Activated CD8-positive, alpha-beta memory T cell treated with anti-CD3 and anti-CD28 coated beads for 1 hour (primary cell): ENCODE data around the gene ACVR2A.

Source experiments
- DNase-seq, 2 donors: peaks; one replicate each; pipeline ENCODE4 v3.0.0-alpha.2; 2020; ENCODE audit warnings: low read depth in 1 of 2; ENCODE audit errors: extremely low read depth in 1 of 2

Gene ACVR2A

DNA sequence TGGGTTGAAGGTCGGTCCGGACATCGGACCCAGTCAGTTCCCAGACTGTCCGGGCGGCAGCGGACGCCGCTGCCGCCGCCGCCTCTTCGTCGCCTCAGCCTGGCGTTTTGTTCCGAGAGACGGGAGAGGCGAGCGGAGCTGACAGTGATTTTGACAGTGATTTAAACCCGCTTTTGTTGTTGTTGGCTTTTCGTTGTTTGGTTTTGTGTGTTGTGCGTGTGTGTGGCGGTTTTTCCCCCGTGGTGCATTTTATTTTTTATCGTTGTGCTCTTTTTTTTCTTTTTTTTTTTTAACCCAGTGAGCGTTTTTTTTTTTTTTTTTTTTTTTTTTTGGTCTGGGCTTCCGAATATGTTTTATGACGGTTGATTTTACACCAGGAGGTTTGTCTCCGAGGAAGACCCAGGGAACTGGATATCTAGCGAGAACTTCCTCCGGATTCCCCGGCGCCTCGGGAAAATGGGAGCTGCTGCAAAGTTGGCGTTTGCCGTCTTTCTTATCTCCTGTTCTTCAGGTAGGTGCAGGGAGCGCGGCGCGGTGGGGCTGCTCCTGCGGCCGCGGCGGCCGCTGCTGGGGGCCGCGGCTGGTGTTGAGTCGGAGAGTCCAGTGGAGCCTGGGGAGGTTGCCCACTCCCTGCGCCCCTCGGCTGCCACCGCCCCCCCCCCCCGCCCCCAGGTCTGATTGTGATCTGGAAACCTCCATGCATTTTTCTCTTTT lies at the start of gene ACVR2A:
Gene ACVR2A, plus strand, starts transcription at position 333 of the 714 bp plus-strand sequence. Its CDS starts 124 bp downstream, at position 457.
- DNase-seq, result no peak

DNA sequence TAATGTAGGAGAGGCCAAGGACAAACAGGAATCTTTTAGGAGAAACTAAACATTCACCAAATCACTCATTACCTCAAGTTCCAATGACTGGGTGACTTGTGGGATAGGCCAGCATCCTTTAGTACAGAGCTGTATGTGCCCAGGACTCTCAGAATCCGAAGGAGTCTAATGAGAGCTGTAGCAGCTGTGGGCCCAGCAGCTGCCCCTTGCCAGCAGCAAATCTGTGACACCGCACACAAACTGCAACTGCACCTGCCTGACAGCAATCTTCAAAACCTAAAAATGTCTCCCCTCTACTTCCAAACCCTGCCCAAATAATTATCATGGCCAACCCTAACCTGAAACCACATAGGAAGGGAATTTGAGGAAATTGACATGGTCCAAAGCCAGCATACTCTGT lies 44.5 kb upstream of the ACVR2A start:
- DNase-seq, result no peak

DNA sequence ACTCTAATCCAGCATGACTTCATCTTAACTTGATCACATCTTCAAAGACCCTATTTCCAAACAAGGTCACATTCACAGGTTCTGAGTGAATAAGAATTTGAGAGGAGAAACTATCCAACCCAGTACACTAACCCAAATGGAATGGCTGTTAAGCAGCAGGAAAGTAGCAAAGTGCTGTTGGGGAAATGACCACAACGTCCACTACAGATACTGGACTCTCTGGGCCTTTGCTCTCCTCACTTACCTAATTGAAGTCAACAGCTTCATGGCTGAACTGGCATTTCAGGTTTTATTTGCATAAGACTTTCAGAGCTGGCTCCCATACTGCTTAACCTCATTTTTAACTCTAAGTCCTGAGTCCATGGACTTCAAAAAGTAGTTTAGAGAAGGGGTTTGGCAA lies 38.0 kb upstream of the ACVR2A start:
- DNase-seq, result no peak

DNA sequence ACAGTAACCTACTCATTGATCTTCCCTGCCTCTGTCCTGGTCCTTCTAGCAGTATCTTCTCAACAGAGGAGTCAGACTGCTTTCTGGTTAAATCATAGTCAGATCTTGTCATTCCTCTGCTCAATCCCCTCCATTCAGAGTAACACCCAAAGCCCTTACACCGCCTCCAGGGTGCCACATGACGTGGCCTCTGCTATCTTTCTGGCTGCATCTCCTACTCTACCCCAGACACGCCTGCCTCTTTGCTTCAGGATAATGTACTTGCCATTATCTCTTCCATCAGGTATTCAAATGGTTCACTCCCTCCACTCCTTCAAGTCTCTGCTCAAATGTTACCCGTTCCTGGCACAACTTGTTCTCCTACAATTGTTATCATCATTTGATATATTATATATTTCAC lies 36.3 kb upstream of the ACVR2A start:
- no peak for DNase-seq

DNA sequence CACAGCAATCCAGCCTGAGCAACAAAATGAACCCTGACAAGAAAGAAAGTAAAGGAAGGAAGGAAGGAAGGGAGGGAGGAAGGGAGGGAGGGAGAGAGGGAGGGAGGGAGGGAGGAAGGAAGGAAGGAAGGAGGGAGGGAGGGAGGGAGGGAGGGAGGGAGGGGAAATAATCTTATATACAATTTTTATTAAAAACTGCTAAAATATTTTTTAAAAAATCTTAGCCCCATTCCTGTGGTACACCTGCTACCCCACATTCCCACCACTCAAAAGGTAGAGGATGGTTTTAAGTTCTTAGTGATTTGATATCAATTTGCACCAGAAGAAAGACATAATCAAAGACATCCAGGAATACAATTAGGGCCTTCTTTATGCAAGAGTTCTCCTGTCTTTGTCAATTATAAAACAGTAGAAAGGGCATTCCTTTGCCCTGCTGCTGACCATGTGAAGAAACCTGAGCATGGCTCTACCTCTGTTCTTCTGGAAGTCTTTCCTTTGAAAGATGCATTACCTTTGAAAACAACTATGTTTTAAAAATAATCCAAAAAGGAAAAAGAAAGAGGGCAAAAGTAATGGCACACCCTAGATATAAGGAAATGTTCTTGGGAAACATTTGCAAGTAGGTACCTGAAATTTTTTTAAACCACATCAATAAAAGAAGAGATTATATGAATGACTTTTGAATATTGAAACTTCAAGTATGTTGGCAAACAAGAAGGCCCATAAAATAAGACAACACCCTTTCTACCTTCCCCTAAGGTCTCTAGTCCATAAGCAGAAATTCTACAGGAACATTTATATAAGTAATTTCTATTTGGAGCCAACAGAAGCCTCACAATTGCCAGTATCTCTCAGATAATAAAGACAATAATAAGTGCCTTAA lies 33.7 kb upstream of the ACVR2A start:
- no peak for DNase-seq

DNA sequence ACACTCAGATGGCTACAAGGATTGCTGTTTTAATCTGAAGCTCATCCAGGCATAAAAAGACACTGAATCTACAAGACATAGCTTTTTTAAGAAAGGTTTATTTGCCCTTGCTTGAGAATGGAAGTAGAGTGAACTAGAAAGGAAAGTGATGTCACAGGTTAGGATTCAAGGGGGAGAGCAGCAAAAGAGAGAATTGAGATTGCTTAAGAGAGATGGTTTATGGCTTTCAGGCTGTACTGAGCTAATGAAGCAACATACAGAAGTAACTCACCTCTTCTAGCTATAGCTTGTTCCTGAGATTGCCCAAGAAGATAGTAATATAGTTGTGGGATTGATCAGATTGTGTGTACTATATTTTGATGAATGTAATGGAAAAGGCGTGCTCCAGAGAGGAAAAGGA lies 26.1 kb upstream of the ACVR2A start:
- DNase-seq, result no peak

DNA sequence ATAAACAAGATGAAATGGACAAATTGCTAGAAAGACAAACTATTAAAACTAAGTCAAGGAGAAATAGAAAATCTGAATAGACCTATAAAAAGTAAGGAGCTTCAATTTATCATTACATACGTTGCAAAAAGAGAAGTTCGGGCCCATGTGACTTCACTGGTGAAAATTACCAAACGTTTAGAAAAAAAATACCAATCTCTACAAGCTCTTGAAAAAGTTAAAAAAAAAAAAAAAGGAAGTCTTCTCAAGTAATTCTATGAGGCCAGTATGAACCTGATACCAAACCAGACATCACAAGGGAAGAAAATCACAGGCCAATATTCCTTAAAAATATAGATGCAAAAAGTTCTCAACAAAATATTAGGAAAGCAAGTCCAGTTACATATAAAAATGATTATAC lies 20.2 kb upstream of the ACVR2A start:
- DNase-seq, result no peak

DNA sequence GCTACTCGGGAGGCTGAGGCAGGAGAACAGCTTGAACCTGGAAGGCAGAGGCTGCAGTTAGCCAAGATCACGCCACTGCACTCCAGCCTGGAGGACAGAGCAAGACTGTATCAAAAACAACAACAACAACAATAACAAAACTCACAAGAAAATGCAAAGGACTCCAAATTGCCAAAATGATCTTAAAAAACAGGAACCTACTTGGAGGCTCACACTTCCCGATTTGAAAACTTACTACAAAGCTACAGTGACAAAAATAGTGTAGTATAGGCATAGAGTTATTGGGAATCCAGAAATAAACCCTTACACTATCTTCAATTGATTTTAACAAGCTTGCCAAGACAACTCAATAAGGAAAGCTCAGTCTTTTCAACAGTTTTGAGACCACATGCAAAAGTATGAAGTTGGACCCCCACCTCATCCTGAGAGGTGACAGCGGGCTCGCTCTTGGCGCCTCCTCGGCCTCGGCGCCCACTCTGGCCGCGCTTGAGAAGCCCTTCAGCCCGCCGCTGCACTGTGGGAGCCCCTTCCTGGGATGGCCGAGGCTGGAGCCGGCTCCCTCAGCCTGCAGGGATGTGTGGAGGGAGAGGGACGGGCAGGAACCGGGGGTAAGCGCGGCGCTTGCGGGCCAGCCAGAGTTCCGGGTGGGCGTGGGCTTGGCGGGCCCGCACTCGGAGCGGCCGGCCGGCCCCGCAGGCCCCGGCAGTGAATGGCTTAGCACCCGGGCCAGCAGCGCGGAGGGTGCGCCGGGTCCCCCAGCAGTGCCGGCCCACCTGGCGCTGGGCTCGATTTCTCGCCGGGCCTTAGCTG lies 18.3 kb upstream of the ACVR2A start:
- no peak for DNase-seq

DNA sequence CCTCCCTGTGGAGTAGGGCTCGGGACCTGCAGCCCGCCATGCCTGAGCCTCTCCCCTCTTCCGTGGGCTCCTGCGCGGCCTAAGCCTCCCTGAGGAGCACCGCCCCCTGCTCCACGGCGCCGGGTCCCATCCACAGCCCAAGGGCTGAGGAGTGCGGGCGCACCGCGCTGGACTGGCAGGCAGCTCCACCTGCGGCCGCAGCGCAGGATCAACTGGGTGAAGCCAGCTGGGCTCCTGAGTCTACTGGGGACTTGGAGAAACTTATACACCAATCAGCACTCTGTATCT lies 17.8 kb upstream of the ACVR2A start:
- no peak for DNase-seq

DNA sequence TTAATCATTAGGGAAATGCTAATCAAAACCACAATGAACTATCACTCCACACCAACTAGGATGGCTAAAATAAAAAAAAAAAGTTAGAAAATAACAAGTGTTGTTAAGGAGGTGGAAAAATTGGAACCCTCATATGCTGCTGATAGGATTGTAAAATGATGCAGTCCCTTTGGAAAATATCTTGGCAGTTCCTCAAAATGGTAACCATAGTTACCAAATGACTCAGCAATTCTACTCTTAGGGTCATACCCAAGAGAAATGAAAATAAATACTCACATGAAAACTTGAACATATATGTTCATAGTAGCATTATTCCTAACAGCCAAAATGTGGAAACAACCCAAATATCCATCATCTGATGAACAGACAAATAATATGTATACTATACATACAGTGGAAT lies 15.7 kb upstream of the ACVR2A start:
- DNase-seq, result no peak

DNA sequence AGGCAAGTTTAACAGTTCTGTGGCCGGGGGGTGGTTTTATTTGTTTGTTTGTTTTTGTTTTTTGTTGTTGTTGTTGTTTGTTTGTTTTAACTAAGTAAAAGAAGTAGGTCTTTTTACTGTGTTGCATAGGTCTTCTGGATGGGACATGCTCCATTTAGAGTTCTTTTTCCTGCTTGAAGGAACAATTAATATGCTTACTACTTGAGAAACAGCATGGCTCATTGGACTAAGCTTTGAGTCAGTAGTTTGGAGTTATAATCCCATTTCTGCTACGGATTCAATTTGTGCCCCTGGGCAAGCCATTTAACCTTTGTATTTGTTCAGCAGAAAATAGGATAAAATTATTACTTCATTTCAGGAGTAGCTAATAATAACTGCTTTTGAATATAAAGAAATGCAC lies 8.7 kb upstream of the ACVR2A start:
- DNase-seq, result no peak

DNA sequence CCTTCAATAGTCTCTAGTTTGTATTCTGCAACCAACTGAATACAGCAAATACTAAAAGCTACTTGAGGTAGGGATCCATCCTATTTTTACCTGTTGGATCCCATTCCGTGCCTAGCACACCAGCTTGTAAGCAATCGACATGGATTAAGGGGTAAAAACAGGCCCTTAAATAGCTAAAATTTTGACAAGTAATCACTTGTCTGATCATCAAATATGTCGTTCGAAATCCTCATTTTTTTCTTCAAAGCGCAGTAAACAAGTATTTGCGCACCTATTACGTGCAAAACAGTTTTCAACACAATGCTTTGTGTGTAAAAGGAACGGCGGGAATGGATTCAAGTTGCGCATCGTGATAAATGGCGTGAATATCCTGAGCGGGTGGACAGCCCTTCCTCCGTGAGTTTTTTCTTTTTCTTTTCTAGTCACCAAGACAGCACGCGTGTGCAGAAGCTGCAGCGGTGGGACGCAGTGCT lies 1.4 kb upstream of the ACVR2A start:
- DNase-seq, result no peak

DNA sequence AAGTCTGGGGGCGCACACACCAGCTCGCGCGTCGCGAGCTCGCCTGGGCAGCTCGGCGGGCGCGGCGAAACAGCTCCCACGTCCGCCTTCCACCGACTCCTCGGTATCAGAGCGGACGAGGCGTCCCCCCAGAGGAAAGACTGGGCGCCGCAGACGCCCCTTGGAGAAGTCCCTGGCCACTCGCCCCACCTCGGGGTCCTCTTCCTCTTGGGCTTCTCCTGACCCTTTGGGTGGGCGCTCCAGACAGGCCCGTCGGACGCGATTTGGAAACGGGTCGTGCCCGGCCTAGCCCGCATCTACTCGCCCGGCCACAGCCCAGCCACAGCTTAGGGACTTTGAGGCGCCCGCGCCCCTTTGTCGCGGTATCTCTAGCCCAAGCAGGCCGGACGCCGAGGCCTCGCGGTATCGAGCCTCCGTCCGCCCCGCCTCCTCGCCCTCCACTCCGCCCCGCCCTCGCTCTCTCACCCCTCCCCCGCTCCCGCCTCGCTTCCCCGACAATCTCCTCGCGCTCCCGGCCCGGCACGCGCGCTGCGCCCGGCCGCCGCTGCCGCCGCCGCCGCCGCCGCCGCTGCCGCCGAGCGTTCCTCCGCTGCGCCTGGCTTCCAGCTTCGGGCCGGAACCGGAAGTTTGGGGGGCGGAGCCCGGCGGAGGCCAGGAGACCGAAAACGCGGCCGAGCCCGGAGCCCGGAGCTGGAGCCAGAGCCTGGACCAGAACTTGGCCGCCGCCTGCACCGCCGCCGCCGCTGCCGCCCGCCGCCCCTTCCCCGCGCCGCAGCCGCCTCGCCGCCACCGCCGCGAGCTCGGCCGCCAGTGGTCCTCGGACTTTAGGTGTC lies 749 bp upstream of the ACVR2A start:
- DNase-seq, result peak; percentile 57 to 79

DNA sequence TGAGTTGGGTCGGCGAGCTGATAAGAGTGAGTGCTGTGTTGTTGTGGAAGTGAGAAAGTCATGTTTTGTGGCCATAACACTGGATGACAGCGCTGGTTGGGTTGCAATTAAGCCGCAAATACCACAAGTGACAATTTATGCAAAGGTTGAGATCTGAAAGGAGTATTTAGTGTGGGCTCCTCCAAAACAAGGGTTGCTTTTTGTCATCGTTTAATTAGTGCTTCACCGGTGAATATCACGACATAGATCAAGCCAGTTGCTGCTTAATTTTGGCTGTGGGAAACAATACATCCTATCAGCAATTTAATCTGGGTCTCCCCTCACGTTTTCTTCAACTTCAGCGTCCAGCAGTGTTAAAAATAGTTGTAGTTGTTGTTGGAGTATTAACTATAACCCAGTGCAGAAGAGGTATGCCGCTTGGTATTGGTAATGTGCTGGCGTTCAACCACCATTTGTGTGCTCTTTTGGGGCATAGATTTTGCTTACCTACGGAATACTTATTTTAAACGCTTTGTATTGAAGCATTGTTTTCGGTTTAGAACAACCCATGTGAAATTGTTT lies 662 bp downstream of the ACVR2A start:
- DNase-seq, result no peak

DNA sequence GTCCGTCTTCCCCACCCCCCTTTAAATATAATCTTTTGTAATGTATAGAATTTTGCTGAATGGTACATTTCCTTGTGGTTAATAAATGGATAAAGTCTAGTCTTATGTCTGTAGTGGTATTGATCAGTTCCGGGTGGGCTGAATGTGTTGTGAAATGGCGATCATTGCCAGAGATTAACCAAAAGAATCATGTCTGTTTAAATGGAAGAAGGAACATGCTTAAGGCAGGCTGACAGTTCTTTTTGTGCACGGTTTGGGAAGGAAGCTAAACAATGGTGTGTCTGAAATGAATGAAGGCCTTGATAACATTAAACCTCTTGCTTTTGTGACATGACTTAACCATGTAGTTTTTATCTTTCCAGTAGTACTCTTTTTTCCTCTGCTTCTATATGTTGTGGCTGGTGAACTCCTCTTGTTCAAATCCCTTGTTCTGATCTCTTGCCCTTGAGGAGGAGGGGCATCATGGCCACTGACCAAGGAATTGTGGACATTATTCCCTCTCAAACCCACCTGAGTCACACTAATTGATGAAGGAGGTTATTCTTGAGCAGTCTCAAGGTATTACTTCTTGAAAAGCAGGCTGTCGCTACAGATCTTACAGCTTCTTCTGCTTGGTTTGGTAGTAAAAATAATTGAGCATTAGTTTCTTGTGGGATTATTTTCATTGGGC lies 1.7 kb downstream of the ACVR2A start:
- no peak for DNase-seq

DNA sequence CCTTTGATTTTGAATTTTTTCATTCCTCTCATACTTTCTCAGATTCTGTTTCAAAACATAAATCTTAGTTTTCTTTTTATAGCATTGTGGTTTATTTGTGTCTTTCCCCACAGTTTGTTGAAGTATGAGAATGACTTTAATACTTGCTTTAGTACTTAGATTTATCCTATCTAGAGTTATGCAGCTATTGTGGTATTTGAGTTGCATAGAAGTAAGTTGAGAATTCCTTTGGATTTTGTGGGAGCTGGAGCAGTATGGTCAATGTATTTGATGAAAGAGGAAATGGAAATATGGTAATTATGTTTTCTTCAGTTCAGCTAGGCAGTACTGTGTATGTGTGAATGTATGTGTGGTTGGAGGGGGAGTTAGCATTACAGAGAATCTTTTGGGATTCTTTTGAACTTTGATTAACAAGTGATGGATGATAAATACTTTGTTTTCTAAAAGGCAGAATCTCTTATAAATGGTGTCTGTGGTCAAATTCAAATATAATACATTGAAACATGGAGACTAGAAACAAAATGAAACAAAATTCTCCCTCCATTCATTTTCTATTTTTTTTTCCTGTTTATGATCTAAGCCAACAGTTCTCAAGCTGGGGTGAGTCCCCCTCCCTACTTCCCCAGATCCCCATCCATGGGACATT lies 3.0 kb downstream of the ACVR2A start:
- DNase-seq, result no peak

DNA sequence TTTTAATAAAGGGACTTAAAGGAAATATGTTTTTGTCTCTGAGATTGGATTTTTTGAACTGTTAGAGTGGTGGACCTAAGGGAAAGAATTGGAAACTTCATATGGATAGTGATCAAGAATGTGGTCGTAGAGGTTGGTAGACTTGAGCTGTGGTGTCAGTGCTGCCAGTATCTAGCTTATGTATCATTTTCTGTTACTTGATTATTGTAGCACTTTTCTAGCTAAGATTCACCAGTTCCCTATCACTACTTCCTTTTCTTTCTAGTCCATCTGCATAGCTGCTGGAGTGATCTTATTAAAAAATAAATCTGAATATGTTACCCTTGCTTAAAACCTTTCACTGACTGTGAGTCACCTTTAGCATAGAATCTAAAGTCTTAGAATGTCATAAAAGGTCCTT lies 6.0 kb downstream of the ACVR2A start:
- no peak for DNase-seq

DNA sequence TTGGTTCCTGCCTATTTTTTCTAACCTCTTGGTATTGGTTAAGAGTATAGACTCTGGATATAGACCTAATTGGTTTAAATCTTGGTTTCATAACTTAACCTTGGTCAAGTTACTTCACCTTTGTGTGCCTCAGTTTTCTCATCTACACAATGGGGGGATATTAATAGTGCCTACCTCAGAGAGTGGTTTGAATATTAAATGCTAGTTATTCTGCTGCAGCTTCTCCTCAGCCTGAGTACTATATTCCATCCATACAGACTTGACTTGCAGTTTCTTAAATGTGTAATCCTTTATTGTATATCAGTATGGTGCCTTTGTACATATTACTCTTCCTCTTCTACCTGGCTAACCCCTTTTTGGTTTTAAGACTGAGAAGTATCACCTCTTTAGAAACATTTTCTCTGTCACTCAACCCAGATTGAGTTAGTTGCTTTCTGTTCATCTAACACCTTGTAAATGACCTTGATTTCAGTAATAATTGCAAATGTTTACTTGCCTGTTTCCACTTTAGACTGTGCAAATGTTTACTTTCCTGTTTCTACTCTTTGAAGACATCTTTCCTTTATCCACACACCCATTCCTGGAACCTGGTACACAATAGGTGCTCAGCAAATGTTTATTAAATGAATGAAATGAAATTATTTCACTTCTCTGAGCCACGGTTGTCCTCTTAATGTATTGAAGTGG lies 6.6 kb downstream of the ACVR2A start:
- DNase-seq, result no peak
